ENCODE data around the gene NR2F2.

DNA sequence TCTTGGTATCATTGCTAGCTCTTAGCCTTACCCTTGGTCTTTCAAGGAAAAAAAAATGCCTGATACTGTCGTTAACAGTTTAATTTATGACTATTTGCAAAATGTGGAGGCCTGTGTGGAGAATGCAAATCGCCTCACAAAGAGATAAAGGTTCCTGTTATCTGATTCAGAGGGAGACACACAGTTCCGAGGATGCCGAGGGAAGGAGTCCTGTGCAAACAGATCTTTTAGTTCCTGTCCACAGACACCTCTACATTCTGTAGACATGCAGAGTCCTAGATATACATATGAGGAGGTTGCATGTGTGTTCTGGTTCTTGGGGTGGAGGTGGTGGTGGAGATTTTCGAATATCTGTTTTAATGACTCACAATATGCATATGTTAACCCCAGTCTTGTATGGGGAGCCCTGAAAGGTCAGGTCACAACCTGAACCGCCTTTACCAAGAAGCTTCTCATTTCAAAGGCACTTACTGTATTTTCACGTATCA, 5.7 kb downstream of the NR2F2 start:
- TF ChIP-seq EZH2phosphoT487 (IDR thresholded peaks at IDR 0.05) (no peak), EZH2 (IDR thresholded peaks at IDR 0.05) (no peak), CTCF (IDR thresholded peaks at IDR 0.05) (no peak)
